ENCODE measurements around the gene ABHD14A.
A peak's percentile ranks its signal among the peaks of the same experiment; 100 is the strongest.

ABHD14A gene

DNA sequence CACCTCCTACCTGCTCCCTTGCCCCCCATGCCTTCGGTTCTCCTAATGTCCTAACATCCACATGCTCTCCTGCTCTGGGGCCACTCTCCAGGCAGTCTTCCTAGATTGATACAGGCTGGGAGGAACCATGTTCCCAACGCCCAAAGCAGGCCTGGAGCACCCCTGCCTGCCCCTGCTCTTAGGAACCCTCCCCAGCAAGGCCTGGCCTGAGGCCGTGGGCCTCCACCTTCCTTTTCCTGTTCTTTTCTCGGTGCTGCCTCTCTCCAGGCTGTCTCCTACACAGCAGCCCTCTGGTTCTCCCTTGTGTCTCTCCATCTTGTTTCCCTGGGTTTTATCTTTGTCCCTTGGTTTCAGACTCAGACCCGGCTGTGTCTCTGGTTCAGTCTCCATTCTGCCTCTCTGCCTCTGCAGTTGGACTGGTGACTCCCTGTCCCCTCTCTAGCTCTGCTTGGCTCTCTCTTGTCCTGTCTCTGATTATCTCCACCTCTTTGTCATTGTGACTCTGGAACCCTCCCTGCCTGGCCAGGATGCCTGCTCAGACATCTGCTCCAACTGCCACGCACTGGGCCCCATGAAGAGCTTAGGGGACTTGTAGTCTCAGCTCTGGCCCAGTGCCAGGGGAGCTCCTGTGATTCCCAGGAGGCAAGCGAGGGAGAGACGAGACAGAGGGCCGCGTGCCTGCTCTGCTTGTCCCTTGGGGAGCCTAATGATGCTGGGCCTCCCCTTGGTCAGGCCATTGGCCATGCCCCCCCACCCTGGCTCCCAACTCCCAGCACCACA lies 46.8 kb downstream of the ABHD14A start:
- peak; percentile 12 for DNase-seq

DNA sequence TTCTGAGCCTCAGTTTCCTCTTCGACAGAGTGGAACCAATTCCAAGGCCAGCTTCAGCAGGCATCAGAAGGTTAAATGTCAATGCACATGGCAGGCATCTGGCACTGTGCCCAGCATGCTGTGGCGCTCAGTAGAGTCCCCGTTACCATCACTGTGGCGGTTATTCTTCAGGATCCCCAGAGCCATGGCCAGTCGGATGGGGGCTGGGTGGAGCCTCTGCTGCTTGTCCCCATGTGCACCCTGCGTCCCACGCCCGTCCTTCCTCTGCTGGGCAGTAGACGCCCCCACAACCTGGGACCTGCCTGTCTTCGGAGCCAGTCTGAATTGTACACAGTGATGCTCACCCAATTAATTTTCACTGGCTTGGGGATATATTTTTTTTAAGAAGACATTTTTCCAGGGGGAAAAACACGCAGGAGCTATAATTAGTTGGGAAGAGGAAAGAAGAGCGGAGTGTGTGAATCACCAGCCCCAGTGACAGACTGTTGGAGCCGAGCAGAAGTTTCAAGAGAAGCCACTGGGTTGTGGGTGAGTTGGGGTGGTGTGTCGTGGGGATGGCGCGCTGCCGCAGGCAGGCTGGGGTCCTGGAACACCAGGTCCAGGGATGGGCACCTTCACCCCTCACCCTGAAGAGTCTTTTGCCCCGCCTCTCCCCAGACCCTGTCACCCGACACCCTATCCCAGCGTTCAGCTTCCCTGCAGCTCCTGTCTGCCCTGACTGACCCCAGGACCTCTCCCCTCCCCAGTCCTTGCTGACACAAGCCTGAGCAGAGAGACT lies 47.6 kb downstream of the ABHD14A start:
- DNase-seq: no peak

DNA sequence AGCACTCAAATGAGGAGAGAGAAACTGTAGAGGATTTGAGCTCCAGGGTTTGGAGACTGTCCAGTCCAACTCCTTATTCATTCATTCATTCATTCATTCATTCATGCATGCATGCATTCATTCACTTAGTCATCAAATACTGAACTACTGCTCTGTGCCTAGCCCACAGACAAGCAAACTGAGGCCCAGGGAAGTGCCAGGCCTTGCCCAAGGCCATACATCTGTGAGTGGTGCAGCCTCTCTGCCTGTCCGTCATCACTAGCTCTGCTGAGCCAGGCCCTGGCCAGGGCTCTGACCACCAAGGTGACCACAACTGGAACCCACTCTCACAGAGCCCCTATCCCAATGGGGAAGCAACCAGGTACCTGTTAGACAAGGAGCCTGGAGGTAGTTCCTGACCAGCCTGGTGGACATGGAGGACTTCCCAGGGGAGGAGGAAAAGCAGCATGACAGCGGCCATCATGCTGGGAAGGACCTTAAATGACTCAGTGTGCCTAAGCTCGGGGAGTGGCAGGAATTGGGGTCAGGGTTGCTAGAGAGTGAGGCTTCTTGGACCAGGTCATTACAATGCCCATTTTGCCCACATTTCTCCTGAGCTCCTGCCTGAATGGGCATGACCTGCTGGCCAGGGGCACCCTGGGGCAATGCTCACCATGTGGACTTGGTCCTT lies 48.4 kb downstream of the ABHD14A start:
- no peak for DNase-seq

DNA sequence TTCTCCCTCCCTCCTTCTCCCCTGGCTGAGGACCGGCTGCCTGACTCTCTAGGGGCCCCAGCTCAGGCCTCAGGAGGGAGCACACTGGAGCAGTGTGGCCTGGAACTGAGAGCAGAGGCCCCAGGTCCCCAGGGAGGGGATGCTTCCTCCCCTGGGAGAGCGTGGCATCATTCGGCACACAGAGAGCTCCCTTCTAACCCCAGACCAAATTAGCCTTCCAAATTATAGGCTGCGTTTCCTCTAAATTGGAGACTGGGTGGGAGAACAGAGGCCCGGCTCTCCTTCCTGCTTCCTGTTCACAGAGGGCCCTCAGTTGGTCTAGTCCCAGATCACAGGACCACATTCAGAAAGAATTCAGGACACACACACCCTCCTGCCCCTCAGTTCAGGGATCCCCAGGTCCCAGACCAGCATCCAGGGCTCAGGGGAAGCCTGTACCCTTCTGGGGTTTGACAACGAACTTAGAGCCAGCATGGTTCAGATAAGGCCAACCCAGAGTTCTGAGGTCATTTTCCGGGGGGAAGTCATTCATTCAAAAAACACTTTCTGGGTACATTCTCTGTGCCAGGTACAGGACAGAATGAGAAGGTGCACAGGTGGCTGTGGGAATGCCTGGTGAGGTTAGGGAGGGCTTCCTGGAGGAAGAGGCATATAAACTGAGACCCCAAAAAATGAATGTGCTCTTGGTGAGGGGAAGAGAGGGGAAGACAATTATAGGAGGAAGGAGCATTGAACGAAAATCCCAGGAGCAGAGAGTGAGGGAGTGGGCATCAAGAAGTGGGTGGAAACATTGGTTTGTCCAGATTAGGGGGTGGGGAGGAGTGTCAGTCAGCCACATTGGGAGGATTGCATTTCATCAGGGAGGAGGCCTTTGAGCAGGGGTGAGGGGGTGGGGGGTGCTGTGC lies 49.2 kb downstream of the ABHD14A start:
- no peak for DNase-seq

DNA sequence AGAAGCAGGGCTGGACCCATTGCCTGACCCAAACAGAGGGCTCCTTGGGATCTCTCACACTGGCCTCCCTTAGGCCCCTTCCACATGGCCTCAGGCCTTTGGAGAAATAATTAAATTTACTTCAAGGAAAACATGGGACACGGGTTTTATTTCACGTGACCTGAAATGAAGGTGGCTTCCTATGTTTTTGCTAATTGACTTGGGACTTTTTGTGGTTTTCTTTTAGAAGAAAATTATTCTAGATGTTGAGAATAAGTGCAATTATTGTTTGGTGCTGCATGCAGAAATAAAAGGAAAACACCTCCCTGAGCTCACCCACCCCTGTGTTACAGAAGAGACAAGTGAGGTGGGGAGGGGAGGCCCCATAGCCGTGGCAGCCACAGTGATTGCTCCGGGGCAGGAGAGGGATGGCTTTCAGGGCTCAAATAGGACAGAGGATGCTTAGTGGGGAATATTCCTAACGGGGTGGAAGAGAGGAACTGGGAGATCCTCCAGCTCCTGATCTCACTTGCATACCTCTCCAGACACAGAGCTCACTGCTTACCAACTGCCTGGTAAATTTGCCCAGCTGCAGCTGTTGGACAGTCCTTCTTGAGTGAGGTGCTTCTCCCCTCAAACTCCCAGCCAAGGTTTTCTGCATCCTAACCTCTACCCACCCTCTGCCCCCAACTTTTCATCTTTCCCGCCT lies 50.0 kb downstream of the ABHD14A start:
- no peak for DNase-seq

DNA sequence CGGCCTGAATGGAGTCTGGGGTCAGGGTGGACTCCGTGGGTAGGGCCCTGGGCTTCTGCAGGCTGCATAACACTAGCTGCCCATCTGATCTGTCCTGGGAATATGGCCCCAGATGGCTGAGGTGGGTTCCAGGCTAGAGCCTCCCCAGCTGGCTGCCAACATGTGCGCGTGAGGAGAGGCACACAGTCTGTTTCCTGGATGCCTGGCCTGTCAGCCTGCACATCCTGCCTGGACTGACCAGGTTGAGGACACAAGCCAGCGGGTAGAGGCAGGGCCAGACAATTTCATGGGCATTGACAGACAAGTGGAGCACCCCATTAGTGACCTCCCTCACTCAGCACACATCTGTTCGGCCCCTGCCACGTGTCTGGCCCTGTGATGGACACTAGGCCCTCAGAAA lies 50.6 kb downstream of the ABHD14A start:
- no peak for DNase-seq

DNA sequence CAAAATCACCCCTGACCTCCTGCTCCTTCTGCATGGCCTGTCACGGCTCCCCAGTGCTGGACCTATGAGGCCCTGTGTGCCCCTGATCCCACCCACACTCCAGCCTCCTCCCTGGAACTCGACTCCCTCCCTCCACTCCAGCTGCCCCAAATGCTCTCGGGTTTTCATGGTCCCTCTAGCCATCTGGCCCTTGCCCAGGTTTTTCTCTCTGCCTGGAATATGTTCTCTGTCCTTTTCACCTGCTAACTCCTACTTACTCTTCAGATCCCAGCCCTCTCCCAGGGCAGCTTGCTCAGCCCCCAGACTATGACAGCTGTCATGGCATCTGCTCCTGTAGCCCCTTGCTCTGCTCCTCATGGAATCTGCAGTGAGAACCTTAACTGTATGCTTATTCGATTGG lies 51.2 kb downstream of the ABHD14A start:
- DNase-seq: peak; percentile 10

DNA sequence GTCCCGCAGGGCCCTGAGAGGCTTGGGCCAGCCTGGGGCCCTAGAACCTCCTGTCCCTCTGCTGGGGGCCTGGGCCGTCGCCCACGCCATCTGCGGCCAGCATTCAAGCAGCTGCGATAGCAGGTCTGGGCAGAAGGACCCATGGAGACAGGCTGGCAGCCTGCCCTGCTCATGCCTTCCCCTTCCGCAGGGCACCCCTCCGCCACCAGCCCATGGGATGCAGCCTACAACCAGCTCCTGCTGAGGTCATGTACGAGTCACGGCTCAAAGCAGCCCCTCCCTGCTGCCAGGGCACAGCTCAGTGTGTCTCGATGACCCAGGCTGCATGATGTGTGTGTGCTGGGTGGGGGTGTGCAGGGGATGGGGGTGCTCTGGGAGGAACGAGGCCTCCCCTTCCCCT lies 53.7 kb downstream of the ABHD14A start:
- no peak for DNase-seq

DNA sequence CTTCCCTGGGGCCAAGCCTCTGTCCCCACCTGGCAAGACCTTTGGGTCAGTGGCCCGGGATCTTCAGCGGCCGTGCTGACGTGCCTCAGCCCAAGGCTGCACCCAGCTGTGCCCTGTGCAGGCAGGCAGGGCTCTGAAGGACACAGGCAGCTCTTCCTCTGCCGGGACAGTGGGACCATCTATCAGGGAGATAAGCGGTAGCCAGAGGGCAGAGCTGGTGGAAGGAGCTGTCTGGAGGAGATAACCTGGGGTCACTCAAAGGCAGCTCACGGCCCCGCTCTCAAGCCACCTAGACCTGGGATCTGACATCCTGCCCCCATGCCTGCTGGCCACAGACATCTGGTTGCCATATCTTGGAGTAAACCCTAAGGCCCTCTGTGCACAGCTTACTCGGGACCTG lies 54.2 kb downstream of the ABHD14A start:
- no peak for DNase-seq

DNA sequence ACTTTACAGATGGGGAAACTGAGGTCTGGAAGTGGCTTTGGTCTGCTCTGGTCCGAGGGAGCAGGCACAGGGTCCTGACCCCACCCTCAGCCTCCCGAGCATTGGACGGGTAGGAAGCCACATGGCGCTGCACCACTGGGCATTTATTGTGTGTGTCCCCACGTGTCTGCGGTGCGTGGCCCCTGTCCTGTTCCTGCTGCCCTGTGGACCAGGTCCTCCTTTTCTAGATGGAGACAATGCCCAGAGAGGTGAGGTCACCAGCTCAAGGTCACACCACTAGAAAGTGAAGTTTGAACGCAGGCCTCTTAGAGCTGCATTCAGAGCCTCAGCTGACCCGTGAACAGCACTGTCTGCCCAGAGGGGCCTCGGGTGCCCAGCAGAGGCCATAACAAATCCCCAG lies 54.7 kb downstream of the ABHD14A start:
- no peak for DNase-seq

All from NCI-H1092 treated with DMSO at 0.1 percent for 48 hours (cell line).